Liver (tissue), 9 donors: ENCODE measurements around the gene ZDHHC14. TPM values are rescaled to one million over a fixed set of nuclear protein-coding genes. Genes with fewer than 3 reads are reported as not detected.

Source experiments
- DNase-seq: peaks from one replicate; pipeline ENCODE4 v3.0.0-alpha.2; 2017; ENCODE audit warnings: low spot score
- H3K27ac ChIP-seq, 2 donors: one replicate each; pipeline ENCODE4 v1.7.0; 2013; ENCODE audit warnings: inconsistent platforms in 2 of 2, low read length in 2 of 2, control low read depth in 1 of 2, low read depth in 1 of 2, mild to moderate bottlenecking in 1 of 2
- H3K27me3 ChIP-seq, 4 donors: one replicate each; pipeline versions ENCODE4 v1.6.1 to v1.7.0; 2013; ENCODE audit warnings: low read length in 3 of 4, inconsistent platforms in 1 of 4, mild to moderate bottlenecking in 1 of 4, moderate library complexity in 1 of 4; ENCODE audit not compliant: control insufficient read depth in 4 of 4, insufficient read depth in 4 of 4
- H3K36me3 ChIP-seq, 4 donors: one replicate each; pipeline versions ENCODE4 v1.6.1 to v1.7.0; 2013; ENCODE audit warnings: low read length in 3 of 4, mild to moderate bottlenecking in 3 of 4, low read depth in 1 of 4, moderate library complexity in 1 of 4; ENCODE audit not compliant: control insufficient read depth in 4 of 4, insufficient read depth in 3 of 4
- H3K4me1 ChIP-seq, 4 donors: one replicate each; pipeline versions ENCODE4 v1.6.1 to v1.7.0; 2013; ENCODE audit warnings: low read length in 3 of 4, mild to moderate bottlenecking in 3 of 4, moderate library complexity in 1 of 4; ENCODE audit not compliant: control insufficient read depth in 4 of 4, insufficient read depth in 4 of 4
- H3K4me3 ChIP-seq, 3 donors: one replicate each; pipeline versions ENCODE4 v1.6.1 to v1.7.0; 2013; ENCODE audit warnings: low read length in 3 of 3, control low read depth in 1 of 3, low read depth in 1 of 3, mild to moderate bottlenecking in 1 of 3
- H3K9ac ChIP-seq, 2 donors: one replicate each; pipeline ENCODE4 v1.7.0; 2013; ENCODE audit warnings: low read length in 2 of 2, mild to moderate bottlenecking in 2 of 2, moderate library complexity in 2 of 2, control low read depth in 1 of 2, low read depth in 1 of 2
- H3K9me3 ChIP-seq, 4 donors: one replicate each; pipeline versions ENCODE4 v1.6.1 to v1.7.0; 2013; ENCODE audit warnings: low read length in 3 of 4; ENCODE audit not compliant: control insufficient read depth in 4 of 4
- ATF3 ChIP-seq: IDR thresholded peaks from 2 replicates; pipeline ENCODE4 v1.6.1; 2016; ENCODE audit warnings: antibody characterized with exemption
- CTCF ChIP-seq: fragments of 150-350 bp; IDR thresholded peaks from 2 replicates; pipeline ENCODE4 v1.5.1; 2017; ENCODE audit warnings: improper control_type of control experiment, low read depth, low read length; ENCODE audit not compliant: missing input control
- EGR1 ChIP-seq, 2 donors: IDR thresholded peaks; 2 replicates each; pipeline ENCODE4 v1.6.1; 2016 to 2018; ENCODE audit warnings: antibody characterized with exemption in 2 of 2, low read depth in 2 of 2
- FOXA1 ChIP-seq: IDR thresholded peaks from 2 replicates; pipeline ENCODE4 v1.6.1; 2016; ENCODE audit warnings: antibody characterized with exemption
- FOXA2 ChIP-seq: IDR thresholded peaks from 2 replicates; pipeline ENCODE4 v1.6.1; 2016; ENCODE audit warnings: antibody characterized with exemption
- GABPA ChIP-seq, 2 donors: IDR thresholded peaks in 1 of 2; conservative IDR thresholded peaks in 1 of 2; 2 replicates each; pipeline ENCODE4 v1.6.1; 2016; ENCODE audit warnings: antibody characterized with exemption in 2 of 2, mild to moderate bottlenecking in 1 of 2, moderate library complexity in 1 of 2
- HNF4A ChIP-seq, 2 donors: conservative IDR thresholded peaks; 2 replicates each; pipeline ENCODE4 v1.6.1; 2016; ENCODE audit warnings: antibody characterized with exemption in 2 of 2, mild to moderate bottlenecking in 2 of 2
- HNF4G ChIP-seq: IDR thresholded peaks from 2 replicates; pipeline ENCODE4 v1.6.1; 2016; ENCODE audit warnings: antibody characterized with exemption
- JUND ChIP-seq, 2 donors: IDR thresholded peaks; 2 replicates each; pipeline ENCODE4 v1.6.1; 2016; ENCODE audit warnings: antibody characterized with exemption in 2 of 2
- MAX ChIP-seq: IDR thresholded peaks from 2 replicates; pipeline ENCODE4 v1.6.1; 2016; ENCODE audit warnings: antibody characterized with exemption
- NR2F2 ChIP-seq: IDR thresholded peaks from 2 replicates; pipeline ENCODE4 v1.6.1; 2016; ENCODE audit warnings: antibody characterized with exemption
- RAD21 ChIP-seq, 2 donors: IDR thresholded peaks; 2 replicates each; pipeline ENCODE4 v1.6.1; 2016; ENCODE audit warnings: antibody characterized with exemption in 2 of 2, mild to moderate bottlenecking in 2 of 2
- REST ChIP-seq: IDR thresholded peaks from 2 replicates; pipeline ENCODE4 v1.6.1; 2016; ENCODE audit warnings: antibody characterized with exemption, mild to moderate bottlenecking
- RXRA ChIP-seq, 2 donors: IDR thresholded peaks; 2 replicates each; pipeline ENCODE4 v1.6.1; 2017 to 2018; ENCODE audit warnings: antibody characterized with exemption in 2 of 2, mild to moderate bottlenecking in 1 of 2
- TAF1 ChIP-seq: conservative IDR thresholded peaks from 2 replicates; pipeline ENCODE4 v1.6.1; 2016; ENCODE audit warnings: antibody characterized with exemption, mild to moderate bottlenecking
- YY1 ChIP-seq: IDR thresholded peaks from 2 replicates; pipeline ENCODE4 v1.6.1; 2016; ENCODE audit warnings: antibody characterized with exemption, mild to moderate bottlenecking
- ZBTB33 ChIP-seq: IDR thresholded peaks from 2 replicates; pipeline ENCODE4 v1.6.1; 2016; ENCODE audit warnings: antibody characterized with exemption
- WGBS: extraction: QIAGEN DNeasy Blood & Tissue Kit; methylation state at CpG from one replicate; pipeline ENCODE4 v1.1.7; 2013; 5-methylcytosine and 5-hydroxymethylcytosine counted together
- polyA plus RNA-seq, 2 donors: library from polyadenylated mRNA; stranded (reverse) in 1 of 2; unstranded in 1 of 2; fragments of 200-250 nt in 1 of 2; fragments of >200 nt in 1 of 2; fragmentation: Nextera tagmentation in 1 of 2; extraction: Ambion mirVana in 1 of 2; gene quantifications; one replicate each; pipeline versions ENCODE4 v1.2.1 to v1.2.3, GENCODE V29; 2013 to 2015
- total RNA-seq, 2 donors: library from RNA; depleted of rRNA; stranded (reverse); fragments of >200 nt; gene quantifications; one replicate each; pipeline ENCODE4 v1.2.3, GENCODE V29; 2014
- donor health status: healthy.
- donor health status: healthy.
- donor health status: healthy.
- donor health status: healthy.
- donor health status: healthy.

Gene ZDHHC14
- total and polyA plus RNA-seq, 4 donors = 4.4 to 11.7 (median 8.4) TPM

- whole genome bisulfite sequencing = 94% methylated on average over 2 of the region's 2 CpGs
- H3K36me3 ChIP-seq = no peaks in the 10 kb centered on the region
- peaks cover 2 to 18% (median 7%) of the 10 kb centered on the region in 4 donors for H3K4me1 ChIP-seq
- H3K9me3 ChIP-seq = no peaks in the 10 kb centered on the region
- no peak overlapping the region for H3K4me3 ChIP-seq
- no peak for TF ChIP-seq REST
- TF ChIP-seq ZBTB33 = no peak
- no peak for TF ChIP-seq HNF4G
- no peak for TF ChIP-seq RXRA (IDR thresholded peaks at IDR 0.05)
- TF ChIP-seq YY1 = no peak
- TF ChIP-seq RAD21 (IDR thresholded peaks at IDR 0.05) = no peak
- no peak for TF ChIP-seq ATF3
- no peaks in the 10 kb centered on the region for H3K27me3 ChIP-seq
- no peak overlapping the region for H3K27ac ChIP-seq
- no peak overlapping the region for H3K9ac ChIP-seq
- no peak for DNase-seq
Measured at GRCh38 chr6:157520117-157520406, 139.1 kb downstream of the ZDHHC14 start.

- Histone ChIP-seq H3K27ac (peak overlapping the region in 1 of 2 donors; percentile 51), H3K4me3 (no peak overlapping the region), H3K9ac (no peak overlapping the region), H3K36me3 (no peaks in the 10 kb centered on the region), H3K4me1 (peaks cover 2 to 23% (median 13%) of the 10 kb centered on the region in 4 donors), H3K9me3 (no peaks in the 10 kb centered on the region), H3K27me3 (no peaks in the 10 kb centered on the region)
- WGBS = 89% methylated on average over 6 of the region's 6 CpGs
- DNase-seq = no peak
- TF ChIP-seq MAX = no peak
- TF ChIP-seq NR2F2 = no peak
- TF ChIP-seq ATF3 = no peak
- TF ChIP-seq TAF1 = no peak
- TF ChIP-seq HNF4A (conservative IDR thresholded peaks at IDR 0.05) = no peak
- no peak for TF ChIP-seq REST
- TF ChIP-seq JUND (IDR thresholded peaks at IDR 0.05) = no peak
- no peak for TF ChIP-seq CTCF
- TF ChIP-seq RXRA (IDR thresholded peaks at IDR 0.05) = no peak
- TF ChIP-seq GABPA (IDR thresholded peaks at IDR 0.05 in 1 of 2, conservative IDR thresholded peaks at IDR 0.05 in 1 of 2) = no peak
- no peak for TF ChIP-seq EGR1 (IDR thresholded peaks at IDR 0.05; ENCODE audit: low read depth in 2 of 2)
- no peak for TF ChIP-seq RAD21 (IDR thresholded peaks at IDR 0.05)
- TF ChIP-seq FOXA1 = no peak
- TF ChIP-seq HNF4G = no peak
- TF ChIP-seq FOXA2 = no peak
- no peak for TF ChIP-seq YY1
- TF ChIP-seq ZBTB33 = no peak
Measured at GRCh38 chr6:157520596-157521361, 139.8 kb downstream of the ZDHHC14 start.
